Renal pelvis (tissue), 4 donors: Measurements from ENCODE around the gene JUNB. TPM values are rescaled to one million over a fixed set of nuclear protein-coding genes. Genes with fewer than 3 reads are reported as not detected.
A peak's percentile ranks its signal among the peaks of the same experiment; 100 is the strongest.

Source experiments
- DNase-seq: peaks from one replicate; pipeline ENCODE4 v3.0.0-alpha.2; 2013
- polyA plus RNA-seq, 3 donors: library from polyadenylated mRNA; unstranded; fragments of 120-200 nt; gene quantifications; one replicate each; pipeline ENCODE4 v1.2.1, GENCODE V29; 2013; ENCODE audit not compliant: insufficient read length in 3 of 3

Gene JUNB
- polyA plus RNA-seq, 3 donors, result 19.6 to 28.7 (median 20.5) TPM

DNA sequence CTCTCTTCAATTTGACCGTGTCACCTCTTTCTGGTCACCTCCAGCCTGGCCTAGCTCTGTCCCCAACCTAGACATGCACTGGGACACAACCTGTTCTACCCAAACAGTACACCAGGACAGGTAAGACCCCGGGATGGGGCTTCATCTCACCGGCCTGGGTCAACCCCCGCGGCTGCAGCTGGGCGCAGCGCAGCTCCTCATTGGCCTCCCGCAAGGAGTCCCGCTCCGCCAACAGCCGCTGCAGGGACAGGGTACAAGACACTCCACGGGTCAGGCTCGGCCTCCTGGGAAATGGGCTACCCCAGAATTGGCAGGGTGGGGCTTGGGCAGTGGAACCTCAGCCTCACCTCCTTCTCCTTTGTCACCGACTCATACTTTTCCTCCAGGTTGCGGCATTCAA, 23.6 kb upstream of the JUNB start:
- no peak for DNase-seq

DNA sequence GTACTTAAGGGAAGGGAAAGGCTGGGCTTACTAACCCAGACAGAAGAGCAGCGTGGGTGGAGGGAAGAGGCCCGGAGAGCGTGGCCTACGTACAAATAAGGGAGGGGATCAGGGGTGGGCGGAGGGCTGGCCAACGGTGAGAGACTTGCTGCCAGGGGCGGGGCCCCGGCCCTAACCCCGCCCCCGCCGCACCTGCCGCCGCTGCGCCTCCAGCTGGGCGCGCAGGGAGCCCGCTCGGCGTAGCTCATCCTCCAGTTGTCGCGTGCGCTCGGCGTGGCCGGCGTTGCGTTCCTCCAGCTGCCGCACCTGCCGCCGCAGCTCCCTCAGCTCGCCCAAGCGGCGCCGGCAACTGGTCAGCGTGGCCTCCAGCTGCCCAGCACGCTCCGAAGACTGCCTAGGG, 21.6 kb upstream of the JUNB start:
- DNase-seq, result no peak

DNA sequence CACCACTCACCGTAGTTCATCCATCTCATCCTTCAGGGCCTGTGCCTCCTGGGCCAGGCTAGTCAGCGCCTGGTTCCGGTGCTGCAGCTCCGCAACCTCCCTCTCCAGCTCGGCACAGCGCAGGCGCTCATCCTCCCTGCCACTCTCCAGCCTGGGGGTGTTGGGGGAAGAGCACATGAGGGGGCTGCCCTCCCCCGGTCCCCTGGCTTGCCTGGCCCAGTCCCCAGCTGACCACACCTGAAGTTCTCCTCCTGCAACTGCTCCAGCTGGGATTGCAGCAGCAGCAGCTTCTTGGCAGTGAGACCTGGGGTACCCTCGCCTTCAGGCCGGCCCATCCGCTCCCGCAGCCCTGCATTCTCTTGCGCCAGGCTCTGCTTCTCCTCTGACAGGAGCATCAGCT, 20.4 kb upstream of the JUNB start:
- DNase-seq, result no peak

DNA sequence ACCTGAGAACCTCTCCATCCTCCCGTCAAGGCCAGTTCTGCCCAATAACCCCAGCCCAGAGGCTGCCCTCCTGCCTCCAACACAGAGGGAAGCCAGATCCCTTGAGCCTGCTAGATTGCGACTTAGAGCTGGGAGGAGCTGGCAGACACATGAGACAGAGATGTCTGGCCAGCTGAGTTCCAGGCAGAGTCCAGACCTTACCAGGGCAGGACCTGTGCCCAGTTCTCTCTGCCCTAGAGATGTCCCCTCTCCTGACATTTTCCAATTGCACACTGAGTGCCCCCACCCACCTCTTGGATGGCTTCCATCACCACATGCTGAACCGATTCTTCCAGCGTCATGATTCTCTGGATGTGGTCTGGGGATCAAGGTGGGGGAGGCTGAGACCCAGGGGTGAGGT, 19.0 kb upstream of the JUNB start:
- DNase-seq, result no peak

DNA sequence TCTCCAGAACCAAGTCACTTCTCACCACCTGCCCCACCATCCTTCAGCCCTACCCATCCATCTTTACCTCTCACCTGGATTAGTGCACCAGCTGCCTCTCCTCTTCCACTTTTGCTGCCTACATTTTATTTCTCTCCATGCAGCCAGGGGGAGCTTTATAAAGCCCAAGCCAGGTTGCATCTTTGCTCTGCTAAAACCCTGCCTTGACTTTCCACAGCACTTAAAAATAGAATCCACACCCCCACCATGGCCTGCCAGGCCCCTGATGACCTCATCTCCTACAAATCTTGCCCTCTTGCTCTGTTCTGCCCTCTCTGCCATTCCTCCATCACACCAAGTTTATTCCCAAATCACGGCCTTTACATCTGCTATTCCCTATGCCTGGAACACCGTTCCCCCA, 17.7 kb upstream of the JUNB start:
- DNase-seq, result no peak

DNA sequence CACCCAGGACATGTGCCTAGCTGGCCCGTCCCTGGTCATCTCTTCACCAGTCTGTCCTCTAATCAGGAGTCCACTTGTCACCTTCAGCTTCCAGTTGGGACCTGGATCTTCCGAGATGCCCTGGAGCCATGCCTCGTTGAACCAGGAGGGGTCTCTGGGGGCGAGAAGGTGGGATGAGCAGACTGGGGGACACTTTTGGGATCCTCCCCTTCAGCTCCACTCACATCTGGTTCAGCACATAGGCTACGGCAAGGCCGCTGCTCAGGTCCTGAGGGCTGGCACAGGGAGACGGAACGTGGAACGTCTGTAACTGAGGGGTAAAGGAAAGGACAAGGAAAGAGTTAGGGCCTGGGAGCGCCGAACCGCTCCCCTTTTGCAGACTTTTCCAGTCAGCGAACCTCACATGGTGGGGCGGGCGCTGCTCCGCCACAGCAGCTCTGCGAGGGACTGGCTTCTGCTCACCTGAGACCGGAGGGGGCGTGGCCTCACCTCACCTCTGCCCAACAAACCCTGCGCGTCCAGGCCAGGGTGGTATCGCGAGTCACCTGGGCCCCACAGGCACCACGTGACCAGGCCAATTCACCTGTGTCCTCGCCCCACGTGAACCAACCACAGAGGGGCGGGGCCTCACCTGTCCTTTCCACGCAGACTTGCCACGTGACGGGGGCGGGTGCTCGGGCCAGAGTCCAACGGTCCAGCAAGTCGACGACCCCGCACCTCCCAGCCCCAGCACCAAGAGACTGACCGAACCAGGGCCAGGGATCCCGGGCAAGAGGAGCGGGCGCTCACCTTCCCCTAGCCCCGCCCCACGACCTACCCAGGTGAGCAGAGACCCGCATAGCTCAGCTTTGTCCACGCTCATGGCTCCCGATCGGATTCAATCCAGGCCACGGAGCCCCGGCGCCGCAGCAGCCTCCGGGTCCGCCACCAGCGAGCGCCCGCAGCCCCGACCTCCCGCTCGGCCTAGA, 16.4 kb upstream of the JUNB start, which contains the start of gene HOOK2:
HOOK2 (minus strand) TSS at position 965 of the 968 bp plus-strand sequence; CDS start at position 862, 103 bp downstream.
- DNase-seq, result peak; percentile 76

DNA sequence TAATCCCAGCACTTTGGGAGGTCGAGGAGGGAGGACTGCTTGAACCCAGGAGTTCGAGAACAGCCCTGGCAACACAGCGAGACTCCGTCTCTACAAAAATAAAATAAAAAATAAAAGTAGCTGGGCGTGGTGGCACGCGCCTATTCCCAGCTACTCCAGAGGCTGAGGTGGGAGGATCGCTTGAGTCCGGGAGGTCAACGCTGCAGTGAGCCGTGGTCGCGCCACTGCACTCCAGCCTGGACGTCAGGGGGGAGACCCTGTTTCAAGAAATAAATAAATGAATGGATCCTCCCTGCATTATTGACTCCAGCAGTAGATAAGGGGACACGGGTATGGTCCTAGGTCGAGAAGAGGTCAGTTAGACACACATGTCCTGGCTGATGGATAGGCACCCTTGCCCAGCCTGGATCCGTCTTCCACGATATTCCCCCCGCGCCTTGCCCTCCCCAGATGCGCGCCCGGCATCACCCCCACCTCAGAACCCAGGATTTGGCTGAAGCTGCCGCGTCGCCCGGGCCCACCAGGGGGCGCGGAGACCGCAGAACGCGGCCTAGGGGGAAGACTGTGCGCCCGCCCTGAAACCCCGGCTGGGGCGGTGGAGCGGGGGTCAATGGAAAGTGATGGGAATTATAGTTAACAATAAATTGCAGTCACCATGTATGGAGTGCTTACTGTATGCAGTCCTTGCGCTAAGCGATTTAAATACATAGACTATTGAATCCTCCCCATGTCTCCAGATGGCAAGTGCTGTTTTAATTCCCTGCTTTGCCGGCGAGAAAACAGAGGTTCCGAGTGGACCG, 13.9 kb upstream of the JUNB start:
- DNase-seq, result no peak

DNA sequence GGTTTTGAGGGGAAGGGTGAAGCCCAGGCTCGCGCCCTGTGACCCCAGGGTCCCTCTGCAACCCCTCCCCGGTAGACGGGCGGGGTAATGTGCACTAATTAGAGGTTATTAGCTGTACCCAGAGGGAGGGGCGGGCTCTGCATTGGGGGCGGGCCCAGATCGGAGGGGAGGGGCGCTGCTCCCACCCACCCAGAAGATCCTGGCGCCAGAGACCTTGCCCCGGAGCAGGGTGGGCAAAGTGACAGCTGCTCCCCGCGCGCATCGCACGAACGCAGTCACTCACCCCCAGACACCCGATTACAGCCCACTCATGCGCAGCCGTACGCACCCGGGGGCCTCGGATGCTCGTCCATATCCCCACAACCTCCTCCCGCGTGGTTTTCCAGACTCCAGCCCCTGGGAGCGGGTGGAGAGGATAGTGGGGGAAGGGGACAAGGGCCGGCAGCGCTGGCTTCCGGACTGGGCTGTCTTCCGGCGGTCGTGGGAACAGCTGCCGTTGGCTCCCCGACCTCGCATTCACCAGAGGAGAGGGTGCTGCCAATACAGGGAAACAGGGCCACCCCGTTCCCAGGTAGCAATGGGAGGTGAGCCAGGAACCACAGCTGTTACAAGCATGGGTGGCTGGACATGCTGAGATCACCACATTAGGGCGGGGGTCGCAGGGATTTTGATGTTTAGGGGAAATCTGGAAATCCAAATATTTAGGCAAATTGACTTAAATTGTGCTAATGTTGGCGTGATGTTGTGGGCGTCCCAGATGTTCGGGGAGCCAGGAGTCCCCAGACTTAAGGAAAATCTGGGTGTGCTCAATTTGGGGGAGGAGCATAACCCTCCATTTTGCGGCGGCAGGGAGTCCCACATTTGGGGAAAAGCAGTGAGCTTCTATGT, 13.0 kb upstream of the JUNB start:
- DNase-seq, result no peak

DNA sequence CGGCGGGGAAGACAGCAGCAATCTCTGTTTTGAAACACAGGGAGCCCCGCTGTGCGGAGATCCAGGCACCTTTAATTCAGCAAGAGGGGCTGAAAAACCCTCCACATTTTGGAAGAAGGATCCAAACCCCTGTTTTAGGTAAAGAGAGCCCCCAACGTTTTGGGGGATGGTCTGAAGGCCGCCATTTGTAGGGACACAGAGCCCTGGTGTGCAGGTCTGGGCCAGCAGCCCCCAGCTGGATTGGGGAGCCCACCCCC, 12.5 kb upstream of the JUNB start:
- DNase-seq, result no peak

DNA sequence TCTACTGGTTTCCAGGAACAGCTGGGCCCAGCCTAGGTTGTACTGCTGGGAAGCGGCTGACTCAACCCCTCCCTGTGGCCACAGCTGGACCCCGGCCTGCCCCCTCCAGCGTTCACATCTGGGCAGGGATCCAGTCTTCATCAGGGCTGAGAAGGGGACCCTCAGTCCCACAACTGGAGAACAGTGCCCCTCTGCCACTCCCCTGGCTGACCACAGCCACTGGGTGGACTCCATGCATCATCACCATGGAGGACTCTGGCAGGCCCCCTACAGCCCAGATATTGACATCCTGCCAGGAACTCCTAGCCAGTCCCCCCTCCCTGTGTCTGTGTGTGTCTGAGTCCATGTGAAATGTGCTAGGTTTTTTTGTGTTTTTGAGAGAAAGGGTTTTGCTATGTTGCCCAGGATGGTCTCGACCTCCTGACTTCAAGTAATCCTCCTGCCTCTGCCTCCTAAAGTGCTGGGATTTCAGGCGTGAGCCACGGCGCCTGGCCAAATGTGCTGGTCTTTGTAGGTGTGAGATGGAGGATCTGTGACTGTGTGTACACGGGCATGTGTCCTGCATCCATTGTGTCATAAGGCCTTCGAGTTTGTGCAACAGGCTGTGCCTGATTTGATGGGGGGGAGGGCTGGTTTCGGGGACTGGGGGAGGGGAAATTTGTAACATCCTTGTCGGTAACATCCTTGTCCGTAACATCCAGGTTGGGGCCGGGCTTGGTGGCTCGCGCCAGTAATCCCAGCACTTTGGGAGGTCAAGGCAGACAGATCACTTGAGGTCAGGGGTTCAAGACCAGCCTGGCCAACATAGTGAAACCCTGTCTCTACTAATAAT, 11.9 kb upstream of the JUNB start:
- no peak for DNase-seq

DNA sequence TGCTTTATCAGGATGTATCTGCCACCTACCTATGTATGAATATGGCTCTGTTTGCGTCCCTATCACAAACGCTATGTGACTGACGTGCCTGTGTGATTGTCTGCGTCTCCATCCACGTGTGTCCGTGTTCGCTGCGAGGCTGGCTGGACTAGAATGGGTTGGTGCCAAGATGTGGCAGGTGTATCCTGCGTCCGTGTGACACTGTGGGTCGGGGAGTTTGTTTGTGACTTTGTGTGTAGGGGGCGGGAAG, 9.2 kb upstream of the JUNB start:
- no peak for DNase-seq

DNA sequence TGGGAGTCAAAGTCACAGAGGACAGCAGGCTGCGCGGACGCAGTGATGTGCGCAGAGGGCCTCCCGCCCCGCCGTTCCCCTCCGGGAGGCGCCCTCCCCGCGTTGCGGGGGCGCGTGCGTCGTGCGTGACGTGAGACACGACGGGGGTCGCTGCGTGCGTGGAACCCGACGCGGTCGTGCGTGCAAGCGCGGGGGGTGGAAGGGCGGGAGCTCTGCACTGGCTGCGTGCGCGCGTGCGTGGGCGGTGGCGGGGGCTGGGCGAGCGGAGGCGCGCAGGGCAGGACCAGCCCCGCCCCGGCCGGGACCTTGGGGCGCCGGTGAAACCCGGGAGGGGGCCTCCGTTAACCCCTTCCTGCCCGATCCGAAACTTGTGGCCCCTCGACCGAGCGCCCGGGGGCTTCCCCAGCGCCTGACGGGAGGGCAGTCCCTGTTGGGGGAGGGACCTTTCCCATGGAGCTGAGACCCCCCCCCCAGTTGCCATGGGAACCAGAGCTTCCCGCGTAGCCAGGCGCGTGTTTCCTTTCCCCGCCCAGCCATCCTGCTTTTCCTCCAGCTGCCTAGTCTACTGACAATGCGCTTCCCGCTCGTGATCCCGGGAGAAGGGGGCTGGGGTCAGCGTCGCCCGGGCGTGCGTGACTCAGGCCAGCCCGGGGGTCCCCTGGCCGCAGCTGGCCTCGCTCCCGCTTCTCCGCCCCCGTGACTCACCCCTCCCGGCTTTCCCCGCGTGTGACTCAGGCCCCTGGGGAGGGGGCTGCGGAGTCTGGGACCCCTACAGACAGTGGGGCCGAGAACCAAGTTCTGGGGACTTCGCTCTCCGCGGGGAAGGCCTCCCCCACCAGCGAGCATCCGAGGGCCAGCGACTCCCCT, 8.6 kb upstream of the JUNB start:
- DNase-seq, result no peak

DNA sequence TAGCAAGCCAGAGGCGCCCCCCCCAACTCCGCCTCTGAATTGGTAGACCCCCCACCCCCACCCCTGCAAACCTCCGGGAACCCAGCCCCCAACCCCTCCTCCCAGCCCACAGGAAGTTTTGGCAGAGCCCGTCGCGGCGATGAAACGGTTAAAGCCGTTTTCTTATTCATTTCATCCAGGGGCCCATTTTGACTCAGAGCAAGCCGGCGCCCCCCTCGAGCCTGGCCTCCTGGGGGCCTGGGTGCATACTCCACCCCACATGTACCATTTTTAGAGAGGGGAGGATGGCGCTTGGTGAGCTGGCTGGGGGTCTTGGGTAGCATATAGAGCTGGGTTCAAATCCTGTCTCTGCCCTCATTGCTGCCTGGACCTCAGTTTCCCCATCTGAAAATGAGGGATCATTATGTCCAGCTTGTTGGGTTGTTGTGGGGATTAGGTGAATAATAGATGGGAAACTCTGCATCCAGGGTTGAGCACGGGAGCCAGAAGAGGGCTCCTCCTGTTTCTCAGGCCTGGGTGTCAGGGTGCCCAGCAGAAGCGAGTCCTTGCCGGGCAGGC, 7.9 kb upstream of the JUNB start:
- DNase-seq, result no peak

DNA sequence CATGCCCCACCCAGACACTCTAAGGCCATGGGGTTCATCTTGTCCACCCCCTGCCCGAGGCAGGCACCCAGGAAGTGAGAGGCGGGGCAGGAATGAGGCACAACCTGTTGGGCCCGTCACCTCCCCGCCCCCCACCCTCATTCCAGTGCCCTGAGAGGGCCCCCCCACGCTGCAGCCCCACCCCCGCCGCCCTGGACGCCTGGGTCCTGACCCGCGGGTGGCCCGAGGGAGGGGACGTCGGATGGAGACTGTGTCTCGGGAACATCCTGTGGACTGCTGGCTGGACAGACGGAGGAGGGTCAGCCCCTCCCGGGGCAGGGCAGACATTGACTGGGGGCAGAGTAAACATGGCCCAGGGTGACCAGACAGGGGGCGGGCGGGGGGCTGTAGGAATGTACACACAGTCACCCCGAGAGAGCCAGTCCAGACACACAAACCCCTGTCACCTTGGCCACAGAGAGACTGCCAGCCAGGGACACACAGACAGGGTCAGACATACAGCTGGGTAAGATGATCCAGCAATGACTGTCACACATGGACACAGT, 7.4 kb upstream of the JUNB start:
- DNase-seq, result no peak

DNA sequence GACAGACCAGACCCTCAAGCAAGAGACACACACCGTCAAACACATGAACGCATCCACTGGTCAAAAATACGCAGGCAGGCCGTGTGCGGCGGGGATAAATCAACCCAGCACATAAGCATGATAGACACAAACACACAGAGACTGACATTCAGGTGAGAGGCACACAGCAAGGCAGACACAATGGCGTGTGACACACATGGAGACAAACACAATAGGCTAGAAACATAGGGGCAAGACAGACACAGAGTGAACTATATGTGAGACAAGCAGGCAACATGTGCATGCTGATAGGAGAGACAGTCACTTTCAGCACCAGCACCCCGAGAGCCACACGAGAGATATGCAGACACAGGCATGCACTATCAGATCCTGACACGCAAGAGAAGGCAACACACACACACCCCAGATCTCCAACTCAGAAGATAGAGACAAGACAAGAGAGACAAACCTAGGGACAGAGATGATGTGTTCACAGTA, 6.9 kb upstream of the JUNB start:
- no peak for DNase-seq

DNA sequence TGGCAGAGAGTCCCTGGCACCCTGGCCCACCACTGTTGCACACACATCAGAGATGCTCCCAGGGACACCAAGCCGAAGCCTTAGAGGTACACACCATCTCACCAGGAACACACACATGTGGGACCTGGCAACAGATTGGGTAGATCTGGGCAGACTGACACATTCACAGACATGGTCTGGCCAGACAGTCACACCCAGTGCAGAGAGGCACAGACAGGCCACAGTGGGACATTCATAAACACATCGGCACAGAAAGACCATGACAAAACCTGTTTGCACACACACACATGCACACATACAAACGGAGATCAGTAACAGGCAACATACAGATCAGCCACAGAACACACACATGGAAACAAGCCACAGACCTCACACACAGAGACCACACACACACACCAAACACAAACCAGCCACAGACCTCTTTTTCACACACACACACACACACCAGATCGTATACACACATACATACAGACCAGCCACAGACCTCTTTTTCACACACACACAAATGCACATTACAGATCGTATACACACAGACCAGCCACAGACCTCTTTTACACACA, 6.3 kb upstream of the JUNB start:
- no peak for DNase-seq

DNA sequence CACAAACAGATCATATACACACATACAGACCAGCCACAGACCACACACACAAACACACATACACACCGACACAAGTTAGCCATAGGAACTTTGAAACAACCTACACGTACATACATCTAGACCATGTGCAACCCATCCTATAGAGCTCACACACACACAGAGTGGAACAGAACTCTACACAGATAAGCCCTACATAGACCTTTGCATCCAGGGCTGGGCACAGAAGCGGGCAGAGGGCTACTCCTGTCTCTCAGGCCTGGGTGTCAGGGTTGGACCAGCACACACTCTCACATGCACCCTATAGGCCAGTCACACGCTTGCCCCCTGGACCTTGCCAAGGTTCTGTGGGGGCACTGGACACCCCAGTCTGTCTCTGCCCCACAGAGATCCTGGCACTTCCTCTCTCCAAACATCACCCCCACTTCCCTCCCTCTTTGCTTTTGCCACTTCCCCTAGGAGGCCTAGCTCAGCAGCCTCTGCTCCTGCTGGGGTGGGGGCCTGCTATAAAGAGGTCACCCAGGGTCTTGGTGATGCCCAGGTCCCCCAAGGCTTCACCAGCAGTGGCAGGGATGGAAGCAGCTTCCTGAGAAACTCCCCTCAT, 5.8 kb upstream of the JUNB start:
- DNase-seq, result no peak

DNA sequence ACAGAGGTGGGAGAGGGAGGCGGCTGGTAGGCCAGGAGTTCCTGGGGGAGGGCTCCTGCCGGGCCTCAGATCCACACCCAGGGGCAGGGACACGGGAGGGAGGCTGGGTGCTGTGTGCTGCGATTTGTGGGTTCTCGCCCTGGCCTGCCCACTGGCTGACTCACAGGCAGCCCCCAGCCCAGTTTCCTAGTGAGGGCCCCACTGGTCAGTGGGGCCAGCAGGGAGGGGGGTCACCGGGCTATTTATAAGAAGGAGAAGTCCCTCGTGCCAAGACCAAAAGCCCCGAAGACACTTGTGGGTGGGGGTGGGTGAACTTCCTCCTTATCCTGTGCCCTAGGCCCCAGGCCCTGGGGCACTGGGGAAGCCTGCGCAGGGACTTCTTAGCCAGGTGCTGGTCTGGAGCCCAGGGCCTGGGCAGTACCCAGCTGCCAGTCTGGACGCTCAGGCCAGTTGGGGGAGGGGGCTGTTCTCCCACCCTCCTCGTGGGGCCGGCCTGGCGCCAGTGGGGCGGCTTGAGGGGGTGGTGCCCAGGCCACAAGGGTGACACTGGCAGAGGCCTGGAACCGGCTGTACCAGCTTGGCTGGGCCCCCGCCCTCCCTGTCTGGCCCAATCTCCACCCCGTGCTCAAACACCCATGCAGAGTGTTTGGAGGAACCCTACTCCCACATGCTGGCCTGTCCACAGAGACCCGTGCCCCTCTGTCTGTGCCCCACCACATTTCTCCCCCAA, 5.0 kb upstream of the JUNB start:
- DNase-seq, result no peak
